ENCODE data around the gene BRINP1.

- no peak for TF ChIP-seq CTCF (IDR thresholded peaks at IDR 0.05)
- no peak for TF ChIP-seq EP300 (IDR thresholded peaks at IDR 0.05; ENCODE audit: low read depth)
- TF ChIP-seq POLR2A (IDR thresholded peaks at IDR 0.05) = no peak
Observed at GRCh38 chr9:119391878-119392277, 22.6 kb upstream of the BRINP1 start.
